Esophagus (tissue), 2 donors: ENCODE measurements around the gene INTS4. TPM values are rescaled to one million over a fixed set of nuclear protein-coding genes. Genes with fewer than 3 reads are reported as not detected.
"Not testable (repeated sequence)": the region's sequence is repeated elsewhere in the genome, so short reads cannot be mapped to it uniquely, and the experiment has no call there.

Source experiments
- H3K27ac ChIP-seq, 2 donors: one replicate each; pipeline ENCODE4 v1.5.1; 2013; ENCODE audit warnings: low read depth in 2 of 2, mild to moderate bottlenecking in 2 of 2, inconsistent platforms in 1 of 2, low read length in 1 of 2, moderate library complexity in 1 of 2
- H3K27me3 ChIP-seq, 2 donors: one replicate each; pipeline ENCODE4 v1.6.1; 2013; ENCODE audit warnings: low read length in 2 of 2, control low read depth in 1 of 2, mild to moderate bottlenecking in 1 of 2; ENCODE audit not compliant: insufficient read depth in 2 of 2, control insufficient read depth in 1 of 2
- H3K36me3 ChIP-seq, 2 donors: one replicate each; pipeline ENCODE4 v1.6.1; 2013; ENCODE audit warnings: low read length in 1 of 2; ENCODE audit not compliant: control insufficient read depth in 2 of 2, insufficient read depth in 2 of 2
- H3K4me1 ChIP-seq, 2 donors: one replicate each; pipeline ENCODE4 v1.6.1; 2013; ENCODE audit warnings: low read length in 1 of 2; ENCODE audit not compliant: control insufficient read depth in 2 of 2, insufficient read depth in 2 of 2
- H3K4me3 ChIP-seq, 2 donors: one replicate each; pipeline ENCODE4 v1.5.1; 2013; ENCODE audit warnings: low read length in 2 of 2, mild to moderate bottlenecking in 2 of 2, low read depth in 1 of 2, moderate library complexity in 1 of 2
- H3K9me3 ChIP-seq, 2 donors: one replicate each; pipeline ENCODE4 v1.6.1; 2013; ENCODE audit warnings: mild to moderate bottlenecking in 2 of 2, low read depth in 1 of 2, low read length in 1 of 2, moderate library complexity in 1 of 2; ENCODE audit not compliant: control insufficient read depth in 2 of 2, insufficient read depth in 1 of 2
- WGBS, 2 donors: extraction: QIAGEN DNeasy Blood & Tissue Kit; methylation state at CpG; one replicate each; pipeline ENCODE4 v1.1.7; 2013; 5-methylcytosine and 5-hydroxymethylcytosine counted together
- polyA plus RNA-seq, 2 donors: library from polyadenylated mRNA; stranded (reverse); fragments of 200-250 nt; gene quantifications; one replicate each; pipeline ENCODE4 v1.2.3, GENCODE V29; 2013
- donor health status: healthy with polysubstance abuse.
- donor health status: Bipolar disorder and iron deficiency.

Gene INTS4
- polyA plus RNA-seq, 2 donors, result 12.5 to 13.5 TPM

GRCh38 chr11:78037825-78038620 lies 43.6 kb upstream of the INTS4 start:
- peaks cover 0 to 4% of the 10 kb centered on the region in 2 donors for H3K4me1 ChIP-seq
- H3K27ac ChIP-seq, result no peak overlapping the region
- H3K27me3 ChIP-seq, result no peaks in the 10 kb centered on the region
- WGBS, 2 donors, result 81 to 86% methylated on average over 9 of the region's 9 CpGs
- no peak overlapping the region for H3K4me3 ChIP-seq
- no peaks in the 10 kb centered on the region for H3K36me3 ChIP-seq
- H3K9me3 ChIP-seq, result no peaks in the 10 kb centered on the region

GRCh38 chr11:78037056-78037455 lies 42.6 kb upstream of the INTS4 start:
- Histone ChIP-seq H3K36me3 (no peaks in the 10 kb centered on the region), H3K27ac (no peak overlapping the region), H3K27me3 (no peaks in the 10 kb centered on the region), H3K4me1 (peaks cover under 1 to 4% of the 10 kb centered on the region in 2 donors), H3K9me3 (no peaks in the 10 kb centered on the region), H3K4me3 (no peak overlapping the region)
- WGBS, 2 donors, result 52 to 53% methylated on average over 3 of the region's 3 CpGs

GRCh38 chr11:78036313-78036712 lies 41.8 kb upstream of the INTS4 start:
- H3K4me1 ChIP-seq, result peaks cover 2 to 4% of the 10 kb centered on the region in 2 donors
- 84 to 88% methylated on average over 3 of the region's 3 CpGs for WGBS, 2 donors
- no peak overlapping the region for H3K27ac ChIP-seq
- H3K4me3 ChIP-seq, result no peak overlapping the region
- H3K36me3 ChIP-seq, result no peaks in the 10 kb centered on the region
- no peaks in the 10 kb centered on the region for H3K27me3 ChIP-seq
- no peaks in the 10 kb centered on the region for H3K9me3 ChIP-seq

GRCh38 chr11:78034623-78035022 lies 40.2 kb upstream of the INTS4 start:
- H3K4me3 ChIP-seq, result no peak overlapping the region
- no peaks in the 10 kb centered on the region for H3K27me3 ChIP-seq
- H3K27ac ChIP-seq, result no peak overlapping the region
- H3K4me1 ChIP-seq, result peaks cover 4 to 5% of the 10 kb centered on the region in 2 donors
- no peaks in the 10 kb centered on the region for H3K36me3 ChIP-seq
- H3K9me3 ChIP-seq, result no peaks in the 10 kb centered on the region
- 71 to 82% methylated on average over 10 of the region's 10 CpGs for WGBS, 2 donors

GRCh38 chr11:78033040-78033439 lies 38.6 kb upstream of the INTS4 start:
- H3K4me1 ChIP-seq, result peaks cover 4 to 5% of the 10 kb centered on the region in 2 donors
- H3K4me3 ChIP-seq, result no peak overlapping the region
- H3K36me3 ChIP-seq, result no peaks in the 10 kb centered on the region
- WGBS, 2 donors, result 66 to 67% methylated on average over 4 of the region's 4 CpGs
- H3K9me3 ChIP-seq, result no peaks in the 10 kb centered on the region
- no peaks in the 10 kb centered on the region for H3K27me3 ChIP-seq
- no peak overlapping the region for H3K27ac ChIP-seq

- no peaks in the 10 kb centered on the region for H3K36me3 ChIP-seq
- H3K27me3 ChIP-seq, result no peaks in the 10 kb centered on the region
- H3K27ac ChIP-seq, result no peak overlapping the region
- H3K9me3 ChIP-seq, result no peaks in the 10 kb centered on the region
- H3K4me1 ChIP-seq, result peaks cover 4 to 5% of the 10 kb centered on the region in 2 donors
- H3K4me3 ChIP-seq, result no peak overlapping the region
Measured at GRCh38 chr11:78032090-78032489, 37.6 kb upstream of the INTS4 start.

- Histone ChIP-seq H3K27ac (no peak overlapping the region), H3K4me3 (no peak overlapping the region), H3K4me1 (peaks cover 4 to 5% of the 10 kb centered on the region in 2 donors), H3K36me3 (no peaks in the 10 kb centered on the region), H3K9me3 (no peaks in the 10 kb centered on the region), H3K27me3 (no peaks in the 10 kb centered on the region)
- WGBS, 2 donors, result 85 to 89% methylated on average over 3 of the region's 3 CpGs
Measured at GRCh38 chr11:78031629-78032028, 37.2 kb upstream of the INTS4 start.

- Histone ChIP-seq H3K4me1 (peaks cover 4 to 5% of the 10 kb centered on the region in 2 donors), H3K4me3 (no peak overlapping the region), H3K36me3 (no peaks in the 10 kb centered on the region), H3K27ac (peak overlapping the region in 1 of 2 donors; percentile 33), H3K9me3 (no peaks in the 10 kb centered on the region), H3K27me3 (no peaks in the 10 kb centered on the region)
- 23 to 38% methylated on average over 7 of the region's 7 CpGs for WGBS, 2 donors
Measured at GRCh38 chr11:78030429-78031325, 36.2 kb upstream of the INTS4 start.

- not testable (repeated sequence) for H3K4me1 ChIP-seq, H3K27ac ChIP-seq
- WGBS, 2 donors, result 63 to 72% methylated on average over 9 of the region's 9 CpGs
Measured at GRCh38 chr11:78028423-78028822, 34.0 kb upstream of the INTS4 start.

More at GRCh38 chr11:78028423-78028822, 34.0 kb upstream of the INTS4 start:
- not testable (repeated sequence) for H3K27me3 ChIP-seq, H3K4me3 ChIP-seq, H3K9me3 ChIP-seq, H3K36me3 ChIP-seq
